GM19372 (cell line): ENCODE measurements around the gene PFN1.
A peak's percentile ranks its signal among the peaks of the same experiment; 100 is the strongest.

Experiments
- ATAC-seq: cut with Tn5 transposase; IDR thresholded peaks from one replicate; pipeline ENCODE4 v1.9.1; 2021; ENCODE audit warnings: mild to moderate bottlenecking, low read depth, moderate library complexity; ENCODE audit not compliant: unreplicated experiment

The PFN1 gene

GRCh38 chr17:4968486-4969046 is 20.2 kb upstream of the PFN1 start:
- ATAC-seq = no peak

- ATAC-seq = peak; percentile 61
These were observed 19.5 kb upstream of the PFN1 start, which contains the start of gene SPAG7 for GRCh38 chr17:4967539-4968485. SPAG7 (minus strand) TSS chr17:4967817; CDS start chr17:4967804, 13 bp downstream.

- ATAC-seq = peak; percentile 75
These were observed 18.7 kb upstream of the PFN1 start for GRCh38 chr17:4966844-4967538.

GRCh38 chr17:4965311-4965986 is 17.1 kb upstream of the PFN1 start:
- no peak for ATAC-seq

GRCh38 chr17:4960279-4960922 is 12.1 kb upstream of the PFN1 start:
- ATAC-seq = no peak

GRCh38 chr17:4959261-4959965 is 11.1 kb upstream of the PFN1 start:
- no peak for ATAC-seq

- ATAC-seq = no peak
These were observed 9.8 kb upstream of the PFN1 start for GRCh38 chr17:4958102-4958501.

- ATAC-seq = no peak
These were observed 8.2 kb upstream of the PFN1 start for GRCh38 chr17:4956493-4957061.

- no peak for ATAC-seq
These were observed 6.8 kb upstream of the PFN1 start for GRCh38 chr17:4955091-4955490.

- ATAC-seq = no peak
These were observed 5.2 kb upstream of the PFN1 start for GRCh38 chr17:4953451-4953961.

GRCh38 chr17:4951486-4951885 is 3.2 kb upstream of the PFN1 start:
- ATAC-seq = no peak

- no peak for ATAC-seq
These were observed 2.4 kb upstream of the PFN1 start, which contains the start of gene ENO3 for GRCh38 chr17:4950746-4951204. ENO3 (plus strand) TSS chr17:4951119; CDS start chr17:4951830, 711 bp downstream.

- ATAC-seq = no peak
These were observed 1.9 kb upstream of the PFN1 start for GRCh38 chr17:4950075-4950745.

- ATAC-seq = peak; percentile 29
These were observed 1.2 kb upstream of the PFN1 start for GRCh38 chr17:4949321-4950074.

GRCh38 chr17:4948931-4949320 is 596 bp upstream of the PFN1 start:
- ATAC-seq = peak; percentile 32

- no peak for ATAC-seq
These were observed 742 bp downstream of the PFN1 start for GRCh38 chr17:4947411-4948165.

GRCh38 chr17:4947010-4947410 is 1.3 kb downstream of the PFN1 start:
- no peak for ATAC-seq
